ENCODE measurements around the gene HLTF. TPM values are rescaled to one million over a fixed set of nuclear protein-coding genes. Genes with fewer than 3 reads are reported as not detected.

The HLTF gene
- total and polyA plus RNA-seq, 10 donors: 5.4 to 26.5 (median 19.2) TPM

DNA sequence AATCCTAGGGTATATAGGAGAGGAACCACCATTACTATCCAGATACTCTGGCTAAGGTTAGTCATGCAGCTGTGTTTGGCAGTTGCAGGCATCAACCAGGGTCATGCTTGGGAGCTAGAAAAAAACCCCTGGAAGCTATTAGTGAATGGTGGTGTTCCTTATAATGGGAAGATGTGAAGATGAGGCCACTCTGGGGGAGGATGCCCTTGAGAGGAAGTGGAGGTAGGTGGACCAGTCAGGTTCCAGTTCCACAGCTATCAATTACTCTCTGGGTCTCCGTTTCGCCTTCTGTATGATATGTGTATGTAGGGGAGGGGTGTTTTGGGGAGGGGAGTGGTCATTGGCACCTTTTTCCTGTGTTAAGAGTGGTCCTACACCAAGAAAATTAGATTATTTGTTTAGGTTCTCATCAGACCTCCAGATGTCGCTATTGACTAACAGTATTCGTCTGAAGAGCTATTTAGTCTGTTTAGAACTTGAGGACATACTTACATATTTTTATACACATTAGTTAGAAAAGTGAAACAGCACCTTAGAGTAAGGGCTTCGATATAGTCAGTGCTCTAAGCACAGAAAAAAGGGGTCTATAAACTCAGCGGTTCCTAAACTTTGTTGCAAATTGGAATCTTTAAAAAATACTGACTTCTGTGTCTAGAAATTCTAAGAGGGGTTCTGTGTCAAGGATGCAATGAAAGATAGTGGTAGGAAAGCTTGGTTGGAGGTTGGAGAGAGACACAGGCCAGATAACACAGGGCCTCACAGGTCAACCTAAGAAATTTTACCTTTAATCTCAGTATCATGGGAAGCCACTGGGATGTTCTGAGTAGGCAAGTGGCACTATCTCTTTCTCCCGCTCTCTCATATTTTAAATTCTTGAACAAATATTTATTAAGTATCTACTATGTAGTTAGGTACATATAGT, 34.0 kb upstream of the HLTF start:
- no peaks in the 10 kb centered on the region for H3K9me3 ChIP-seq
- H3K27ac ChIP-seq: no peak overlapping the region
- no peaks in the 10 kb centered on the region for H3K36me3 ChIP-seq
- H3K4me1 ChIP-seq: peaks cover 0 to 8% (median 1%) of the 10 kb centered on the region in 6 donors
- intact Hi-C loops (cut with DNase I; ENCODE audit: low total_unique reads): loop anchor here (2.0 kb wide), 1 partner anchor 152 kb away; no protein-coding TSS in a partner anchor
- no peak overlapping the region for H3K4me3 ChIP-seq
- no peak for DNase-seq
- H3K27me3 ChIP-seq (replicated peaks in 1 of 7): no peaks in the 10 kb centered on the region
- TF ChIP-seq, protein P1, sequence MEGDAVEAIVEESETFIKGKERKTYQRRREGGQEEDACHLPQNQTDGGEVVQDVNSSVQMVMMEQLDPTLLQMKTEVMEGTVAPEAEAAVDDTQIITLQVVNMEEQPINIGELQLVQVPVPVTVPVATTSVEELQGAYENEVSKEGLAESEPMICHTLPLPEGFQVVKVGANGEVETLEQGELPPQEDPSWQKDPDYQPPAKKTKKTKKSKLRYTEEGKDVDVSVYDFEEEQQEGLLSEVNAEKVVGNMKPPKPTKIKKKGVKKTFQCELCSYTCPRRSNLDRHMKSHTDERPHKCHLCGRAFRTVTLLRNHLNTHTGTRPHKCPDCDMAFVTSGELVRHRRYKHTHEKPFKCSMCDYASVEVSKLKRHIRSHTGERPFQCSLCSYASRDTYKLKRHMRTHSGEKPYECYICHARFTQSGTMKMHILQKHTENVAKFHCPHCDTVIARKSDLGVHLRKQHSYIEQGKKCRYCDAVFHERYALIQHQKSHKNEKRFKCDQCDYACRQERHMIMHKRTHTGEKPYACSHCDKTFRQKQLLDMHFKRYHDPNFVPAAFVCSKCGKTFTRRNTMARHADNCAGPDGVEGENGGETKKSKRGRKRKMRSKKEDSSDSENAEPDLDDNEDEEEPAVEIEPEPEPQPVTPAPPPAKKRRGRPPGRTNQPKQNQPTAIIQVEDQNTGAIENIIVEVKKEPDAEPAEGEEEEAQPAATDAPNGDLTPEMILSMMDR (IDR thresholded peaks at IDR 0.05 in 8 of 11, conservative IDR thresholded peaks at IDR 0.05 in 3 of 11): peak; percentile 27 to 72 (median 55)
- no peak for TF ChIP-seq POLR2AphosphoS5 (IDR thresholded peaks at IDR 0.05)
- 17 to 22% (median 19%) methylated on average over 7 of the region's 7 CpGs for WGBS, 5 donors

DNA sequence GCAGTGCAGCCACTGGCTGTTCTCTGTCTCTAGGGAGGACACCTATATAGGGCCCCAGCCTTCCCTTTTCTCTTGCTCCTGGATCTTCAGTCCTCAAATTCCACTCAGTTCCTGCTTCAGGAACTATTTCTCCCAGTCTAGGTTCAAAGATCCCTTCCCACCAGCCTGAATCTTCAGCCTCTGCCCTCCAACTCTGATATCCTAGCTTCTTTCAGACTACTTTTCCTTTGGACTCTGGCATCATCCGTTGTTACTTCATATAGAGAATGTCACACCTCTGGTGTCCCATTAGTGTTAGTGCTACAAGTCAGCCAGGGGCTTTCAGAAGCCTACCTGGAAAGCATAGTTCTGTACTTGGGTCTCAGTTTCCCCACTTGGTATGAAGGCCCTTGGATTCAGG, 33.1 kb upstream of the HLTF start:
- Histone ChIP-seq H3K4me1 (peaks cover 0 to 8% (median 1%) of the 10 kb centered on the region in 6 donors), H3K27me3 (replicated peaks in 1 of 7) (no peaks in the 10 kb centered on the region), H3K4me3 (no peak overlapping the region), H3K27ac (no peak overlapping the region), H3K36me3 (no peaks in the 10 kb centered on the region), H3K9me3 (no peaks in the 10 kb centered on the region)
- TF ChIP-seq POLR2AphosphoS5 (IDR thresholded peaks at IDR 0.05) (no peak), POLR2A (IDR thresholded peaks at IDR 0.05) (no peak)
- TF ChIP-seq, protein P1 (IDR thresholded peaks at IDR 0.05 in 8 of 11, conservative IDR thresholded peaks at IDR 0.05 in 3 of 11): no peak
- DNase-seq: no peak
- intact Hi-C loops (cut with DNase I; ENCODE audit: low total_unique reads): loop anchor here (10.0 kb wide), 1 partner anchor 165 kb away; no protein-coding TSS in a partner anchor
- 92 to 100% (median 96%) methylated on average over 1 of the region's 1 CpG for WGBS, 5 donors

DNA sequence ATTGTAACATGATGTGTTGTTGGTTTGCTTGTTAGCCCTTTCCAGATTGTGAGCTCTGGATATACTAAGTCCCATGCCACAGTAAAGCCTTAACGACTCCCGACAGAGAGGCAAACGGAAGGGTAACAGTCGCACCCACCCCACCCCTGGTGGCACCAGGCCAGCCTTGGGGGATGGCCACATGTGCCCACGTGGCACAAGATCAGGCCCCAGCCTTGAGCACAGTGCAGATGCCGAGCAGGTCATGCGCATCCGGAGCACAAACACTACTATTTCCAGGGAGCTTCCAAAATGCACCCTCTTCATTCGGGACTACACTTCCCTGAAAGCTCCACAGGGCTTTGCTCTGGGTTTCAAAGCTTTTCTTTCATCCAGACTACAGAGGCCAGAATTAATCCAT, 32.4 kb upstream of the HLTF start:
- Histone ChIP-seq H3K27me3 (replicated peaks in 1 of 7) (no peaks in the 10 kb centered on the region), H3K9me3 (no peaks in the 10 kb centered on the region), H3K36me3 (no peaks in the 10 kb centered on the region), H3K27ac (no peak overlapping the region), H3K4me1 (peaks cover 0 to 8% (median 1%) of the 10 kb centered on the region in 6 donors), H3K4me3 (no peak overlapping the region)
- 82 to 95% (median 90%) methylated on average over 9 of the region's 9 CpGs for WGBS, 5 donors
- TF ChIP-seq, protein P1 (IDR thresholded peaks at IDR 0.05 in 8 of 11, conservative IDR thresholded peaks at IDR 0.05 in 3 of 11): no peak
- TF ChIP-seq POLR2A (IDR thresholded peaks at IDR 0.05) (no peak), POLR2AphosphoS5 (IDR thresholded peaks at IDR 0.05) (no peak)
- no peak for DNase-seq
- intact Hi-C loops (cut with DNase I; ENCODE audit: low total_unique reads): loop anchor here (10.0 kb wide), 1 partner anchor 164 kb away; no protein-coding TSS in a partner anchor

DNA sequence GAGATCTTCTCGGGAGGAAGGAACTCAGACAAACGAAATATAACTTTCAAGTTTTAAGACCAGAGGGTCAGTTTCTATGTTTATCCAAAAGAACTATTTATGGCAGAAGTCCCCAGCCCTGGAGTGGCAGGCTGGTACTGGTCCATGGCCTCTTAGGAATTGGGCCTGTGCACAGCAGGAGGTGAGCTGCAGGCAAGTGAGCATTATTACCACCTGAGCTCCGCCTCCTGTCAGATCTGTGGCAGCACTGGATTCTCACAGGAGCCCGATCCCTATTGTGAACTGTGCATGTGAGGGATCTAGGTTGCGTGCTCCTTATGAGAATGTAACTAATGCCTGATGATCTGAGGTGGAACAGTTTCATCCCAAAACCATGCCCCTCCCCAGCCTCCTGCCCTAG, 28.8 kb upstream of the HLTF start:
- no peak for DNase-seq
- TF ChIP-seq POLR2A (IDR thresholded peaks at IDR 0.05): no peak
- TF ChIP-seq POLR2AphosphoS5 (IDR thresholded peaks at IDR 0.05): no peak
- TF ChIP-seq, protein P1 (IDR thresholded peaks at IDR 0.05 in 8 of 11, conservative IDR thresholded peaks at IDR 0.05 in 3 of 11): no peak
- Histone ChIP-seq H3K4me1 (peaks cover 0 to 2% (median 0%) of the 10 kb centered on the region in 6 donors), H3K9me3 (no peaks in the 10 kb centered on the region), H3K4me3 (no peak overlapping the region), H3K27me3 (replicated peaks in 1 of 7) (no peaks in the 10 kb centered on the region), H3K27ac (no peak overlapping the region), H3K36me3 (no peaks in the 10 kb centered on the region)
- 77 to 91% (median 81%) methylated on average over 5 of the region's 5 CpGs for WGBS, 5 donors
- intact Hi-C loops (cut with DNase I; ENCODE audit: low total_unique reads): loop anchor here (10.0 kb wide), 1 partner anchor 160 kb away; no protein-coding TSS in a partner anchor
